Measurements from ENCODE around the gene AGFG2.

- peak; percentile 99 for TF ChIP-seq CTCF (IDR thresholded peaks at IDR 0.05; ENCODE audit: low read depth, low read length, poor library complexity, severe bottlenecking)
- TF ChIP-seq EZH2phosphoT487 (IDR thresholded peaks at IDR 0.05; ENCODE audit: borderline replicate concordance, low read length) = no peak
These were observed 24.9 kb downstream of the AGFG2 start for GRCh38 chr7:100563809-100564400.

Measured in DOHH2 (cell line).